ENCODE data around the gene GPR35. TPM values are rescaled to one million over a fixed set of nuclear protein-coding genes. Genes with fewer than 3 reads are reported as not detected.

The GPR35 gene
- polyA plus RNA-seq, 1 donor = 1.7 TPM

- DNase-seq (ENCODE audit: low read depth) = no peak
These were observed 2.6 kb upstream of the GPR35 start for GRCh38 chr2:240622531-240623235.

GRCh38 chr2:240623531-240624010 lies 1.7 kb upstream of the GPR35 start:
- no peak for DNase-seq (ENCODE audit: low read depth)

- DNase-seq (ENCODE audit: low read depth) = no peak
These were observed 1.0 kb upstream of the GPR35 start for GRCh38 chr2:240624011-240624949.

GRCh38 chr2:240626531-240627300 lies 1.4 kb downstream of the GPR35 start:
- no peak for DNase-seq (ENCODE audit: low read depth)

GRCh38 chr2:240627736-240628506 lies 2.6 kb downstream of the GPR35 start:
- no peak for DNase-seq (ENCODE audit: low read depth)

- no peak for DNase-seq (ENCODE audit: low read depth)
These were observed 3.2 kb downstream of the GPR35 start for GRCh38 chr2:240628507-240628807.

GRCh38 chr2:240628808-240629618 lies 3.7 kb downstream of the GPR35 start:
- no peak for DNase-seq (ENCODE audit: low read depth)

- DNase-seq (ENCODE audit: low read depth) = no peak
These were observed 4.3 kb downstream of the GPR35 start for GRCh38 chr2:240629619-240629967.

GRCh38 chr2:240629968-240630770 lies 4.9 kb downstream of the GPR35 start:
- no peak for DNase-seq (ENCODE audit: low read depth)

GRCh38 chr2:240630771-240631547 lies 5.7 kb downstream of the GPR35 start:
- no peak for DNase-seq (ENCODE audit: low read depth)

GRCh38 chr2:240631548-240632305 lies 6.4 kb downstream of the GPR35 start:
- DNase-seq (ENCODE audit: low read depth) = no peak

- DNase-seq (ENCODE audit: low read depth) = no peak
These were observed 7.0 kb downstream of the GPR35 start for GRCh38 chr2:240632306-240632721.

- DNase-seq (ENCODE audit: low read depth) = no peak
These were observed 10.1 kb downstream of the GPR35 start for GRCh38 chr2:240635121-240635997.

- no peak for DNase-seq (ENCODE audit: low read depth)
These were observed 10.8 kb downstream of the GPR35 start for GRCh38 chr2:240635998-240636547.

GRCh38 chr2:240636563-240637115 lies 11.4 kb downstream of the GPR35 start:
- DNase-seq (ENCODE audit: low read depth) = no peak

GRCh38 chr2:240637116-240637900 lies 12.0 kb downstream of the GPR35 start:
- no peak for DNase-seq (ENCODE audit: low read depth)

Measured in forelimb muscle (tissue), 1 donor.